ENCODE measurements around the gene TIRAP. TPM values are rescaled to one million over a fixed set of nuclear protein-coding genes. Genes with fewer than 3 reads are reported as not detected.

Gene TIRAP
- total and polyA plus RNA-seq, 2 of the 8 experiments (the other 6 are each of a cell fraction or from before 2014, with no cell fraction given): 5.3 TPM

- Histone ChIP-seq H4K91ac (replicated peaks; ENCODE audit: insufficient read length, low read length) (no peak overlapping the region), H3K79me2 (ENCODE audit: control insufficient read depth in 1 of 2, insufficient read depth in 2 of 2, low read length in 2 of 2) (no peaks in the 10 kb centered on the region), H2BK15ac (ENCODE audit: low read length) (no peak overlapping the region), H2BK120ac (replicated peaks; ENCODE audit: low read depth, low read length) (no peak overlapping the region), H3K23me2 (ENCODE audit: low read depth, low read length) (peaks cover 13% of the 10 kb centered on the region), H3K36me3 (ENCODE audit: control insufficient read depth in 2 of 4, insufficient read depth in 4 of 4, low read length in 3 of 4) (peaks cover 2 to 6% (median 4%) of the 10 kb centered on the region in 4 experiments; a peak in 6 of 8 replicates), H4K20me1 (replicated peaks in 1 of 2; ENCODE audit: control insufficient read depth in 1 of 2, insufficient read depth in 2 of 2, low read length in 2 of 2) (no peaks in the 10 kb centered on the region), H3K23ac (ENCODE audit: insufficient read length) (no peak overlapping the region), H3K4me3 (ENCODE audit: extremely low read depth in 1 of 4, insufficient read depth in 2 of 4, low read depth in 3 of 4, low read length in 4 of 4) (peak overlapping the region; percentile 46 to 91 (median 83)), H3K27me3 (replicated peaks in 1 of 4; ENCODE audit: control insufficient read depth in 3 of 4, extremely low read depth in 1 of 4, insufficient read depth in 3 of 4, low read length in 3 of 4) (peaks cover 0 to 5% (median 2%) of the 10 kb centered on the region in 4 experiments; a peak in 4 of 7 replicates), H2BK5ac (ENCODE audit: low read depth, low read length) (no peak overlapping the region), H4K8ac (ENCODE audit: extremely low read depth, insufficient read depth, low read length) (peak overlapping the region; percentile 62), H3K27ac (ENCODE audit: low read depth, low read length) (no peak overlapping the region), H3K9me3 (ENCODE audit: insufficient read depth in 2 of 2, low read depth in 1 of 2, low read length in 1 of 2) (no peaks in the 10 kb centered on the region), H3K14ac (ENCODE audit: insufficient read length) (no peak overlapping the region), H3K4ac (replicated peaks; ENCODE audit: insufficient read length, low read depth, low read length) (no peak overlapping the region), H3K4me2 (ENCODE audit: insufficient read depth in 1 of 2, low read depth in 2 of 2, low read length in 2 of 2) (peak overlapping the region; percentile 80 to 94), H3K79me1 (ENCODE audit: low read depth, low read length) (peaks cover 2% of the 10 kb centered on the region; the same call in 1 of the 2 replicates), H2AK5ac (ENCODE audit: low read depth, low read length) (no peak overlapping the region), H3K4me1 (replicated peaks in 1 of 4; ENCODE audit: control insufficient read depth in 3 of 4, insufficient read depth in 4 of 4, low read length in 3 of 4) (peaks cover 0 to 6% (median 4%) of the 10 kb centered on the region in 4 experiments; a peak in 4 of 7 replicates), H2AFZ (ENCODE audit: low read length) (peak overlapping the region; percentile 93), H3K18ac (ENCODE audit: extremely low read depth, low read length) (peak overlapping the region; percentile 85; the same call in 1 of the 2 replicates), H2BK12ac (ENCODE audit: low read depth, low read length) (0 out of 2 replicates have a peak overlapping the region, but pooled peaks have one; percentile 71), H3K9ac (replicated peaks in 1 of 4; ENCODE audit: extremely low read depth in 1 of 4, low read depth in 3 of 4, low read length in 3 of 4) (peak overlapping the region in 1 of 4 experiments; percentile 49; a peak in 2 of 7 replicates), H4K5ac (ENCODE audit: insufficient read length, low read depth, low read length) (no peak overlapping the region), H2BK20ac (ENCODE audit: low read length) (no peak overlapping the region), H3K56ac (replicated peaks; ENCODE audit: insufficient read length, low read depth, low read length) (no peak overlapping the region)
- DNase-seq (ENCODE audit: low read depth in 1 of 2, low spot score in 2 of 2) (peak in 1 of 2 experiments; percentile 64), FAIRE-seq (no peak)
- POLR2A ChIA-PET (ENCODE audit: partially characterized antibody): interaction anchor here (0.6 to 4.6 kb wide), 15 partner anchors 8 to 1094 kb away, joined by 3 to 75 read pairs (median 3); partner anchors contain the start of genes DCPS, FAM118B, FOXRED1 and RPUSD4
- 14% methylated on average over 10 of the region's 15 CpGs; no CpG with 5 or more reads in 1 of the 2 experiments for WGBS, 2 experiments (ENCODE audit: extremely low coverage in 1 of 2, insufficient coverage in 1 of 2, insufficient read length in 1 of 2, insufficient replicate concordance in 2 of 2, low coverage in 1 of 2, low lambda C conversion rate in 2 of 2, missing lambda C conversion rate in 1 of 2)
- CTCF ChIA-PET (ENCODE audit: partially characterized antibody): interaction anchor here (0.9 to 1.6 kb wide), 2 partner anchors 11 to 89 kb away, joined by 3 read pairs; no protein-coding TSS in a partner anchor
- no peak for TF ChIP-seq HDAC6 (IDR thresholded peaks at IDR 0.05; ENCODE audit: low read depth, low read length)
- 0 out of 2 replicates have a peak, but pooled peaks have one; percentile 28 for TF ChIP-seq MAX (IDR thresholded peaks at IDR 0.05)
- no peak for TF ChIP-seq RFX5 (IDR thresholded peaks at IDR 0.05; ENCODE audit: borderline replicate concordance, low read depth, low read length)
- no peak for TF ChIP-seq CHD1 (IDR thresholded peaks at IDR 0.05; ENCODE audit: low read depth, low read length)
- no peak for TF ChIP-seq CREB1 (IDR thresholded peaks at IDR 0.05)
- TF ChIP-seq ASH2L (IDR thresholded peaks at IDR 0.05; ENCODE audit: low read length): peak; percentile 22
- TF ChIP-seq SUZ12 (IDR thresholded peaks at IDR 0.05; ENCODE audit: low read length): no peak
- no peak for TF ChIP-seq RNF2 (IDR thresholded peaks at IDR 0.05; ENCODE audit: borderline replicate concordance, low read depth, low read length, missing control alignments, poor library complexity, severe bottlenecking)
- TF ChIP-seq CTCF (IDR thresholded peaks at IDR 0.05; ENCODE audit: control extremely low read depth in 1 of 3, insufficient read depth in 1 of 3, low read depth in 1 of 3, low read length in 3 of 3): no peak
- TF ChIP-seq ZNF274 (IDR thresholded peaks at IDR 0.05; ENCODE audit: borderline replicate concordance, extremely low read depth, low read length): no peak
Measured at GRCh38 chr11:126282361-126282735, 545 bp upstream of the TIRAP start.

Data from H1 (cell line).